ENCODE measurements around the gene DLG2.

DLG2 gene

GRCh38 chr11:84236436-84236835 is 1390.7 kb downstream of the DLG2 start:
- TF ChIP-seq GABPA (IDR thresholded peaks at IDR 0.05; ENCODE audit: low read depth), result no peak
- no peak for TF ChIP-seq REST (IDR thresholded peaks at IDR 0.05; ENCODE audit: insufficient replicate concordance, low read depth)
- no peak for TF ChIP-seq SPI1 (IDR thresholded peaks at IDR 0.05; ENCODE audit: borderline replicate concordance, low read depth)
- H3K27ac ChIP-seq (replicated peaks), result no peak overlapping the region
- DNase-seq (ENCODE audit: low read depth in 1 of 2, low spot score in 1 of 2), result no peak
- H3K4me3 ChIP-seq (replicated peaks; ENCODE audit: insufficient read depth, low read length), result no peak overlapping the region
- H3K27me3 ChIP-seq (ENCODE audit: insufficient read depth, poor library complexity, severe bottlenecking), result no peaks in the 10 kb centered on the region

- no peak overlapping the region for H3K27ac ChIP-seq (replicated peaks)
- H3K4me3 ChIP-seq (replicated peaks; ENCODE audit: insufficient read depth, low read length), result no peak overlapping the region
- TF ChIP-seq POLR2AphosphoS5 (IDR thresholded peaks at IDR 0.05; ENCODE audit: low read depth) (no peak), SPI1 (IDR thresholded peaks at IDR 0.05; ENCODE audit: borderline replicate concordance, low read depth) (no peak), CTCF (IDR thresholded peaks at IDR 0.05; ENCODE audit: insufficient read depth, low read length) (no peak), REST (IDR thresholded peaks at IDR 0.05; ENCODE audit: insufficient replicate concordance, low read depth) (no peak), GABPA (IDR thresholded peaks at IDR 0.05; ENCODE audit: low read depth) (no peak)
- H3K27me3 ChIP-seq (ENCODE audit: insufficient read depth, poor library complexity, severe bottlenecking), result no peaks in the 10 kb centered on the region
- DNase-seq (ENCODE audit: low read depth in 1 of 2, low spot score in 1 of 2), result no peak
These were observed 1392.5 kb downstream of the DLG2 start for GRCh38 chr11:84234462-84235202.

GRCh38 chr11:84234011-84234410 is 1393.1 kb downstream of the DLG2 start:
- no peak for TF ChIP-seq REST (IDR thresholded peaks at IDR 0.05; ENCODE audit: insufficient replicate concordance, low read depth)
- TF ChIP-seq GABPA (IDR thresholded peaks at IDR 0.05; ENCODE audit: low read depth), result no peak
- TF ChIP-seq CTCF (IDR thresholded peaks at IDR 0.05; ENCODE audit: insufficient read depth, low read length), result no peak
- no peak for TF ChIP-seq POLR2AphosphoS5 (IDR thresholded peaks at IDR 0.05; ENCODE audit: low read depth)
- TF ChIP-seq SPI1 (IDR thresholded peaks at IDR 0.05; ENCODE audit: borderline replicate concordance, low read depth), result no peak
- no peaks in the 10 kb centered on the region for H3K27me3 ChIP-seq (ENCODE audit: insufficient read depth, poor library complexity, severe bottlenecking)
- no peak overlapping the region for H3K27ac ChIP-seq (replicated peaks)
- no peak for DNase-seq (ENCODE audit: low read depth in 1 of 2, low spot score in 1 of 2)
- no peak overlapping the region for H3K4me3 ChIP-seq (replicated peaks; ENCODE audit: insufficient read depth, low read length)
